Sigmoid colon (tissue), 4 donors: Measurements from ENCODE around the gene LEUTX.

ENCODE experiments used
- CTCF ChIP-seq, 4 experiments: fragments of 450-650 bp in 3 of 4; fragments of 200-600 bp in 1 of 4; IDR thresholded peaks; one replicate each; pipeline ENCODE4 v1.5.1; 2016 to 2019; ENCODE audit warnings: antibody characterized with exemption in 4 of 4, mild to moderate bottlenecking in 3 of 4, moderate library complexity in 2 of 4
- EP300 ChIP-seq, 4 donors: sonication (generic); formaldehyde crosslinking; IDR thresholded peaks; one replicate each; pipeline ENCODE4 v1.6.1; 2017; ENCODE audit warnings: antibody characterized with exemption in 4 of 4

GRCh38 chr19:39807846-39808364 is 29.3 kb downstream of the LEUTX start:
- no peak for TF ChIP-seq EP300 (IDR thresholded peaks at IDR 0.05)
- TF ChIP-seq CTCF (IDR thresholded peaks at IDR 0.05): no peak
